Endodermal cell (in vitro differentiated cells): ENCODE results near the gene CDKN2D. TPM values are rescaled to one million over a fixed set of nuclear protein-coding genes. Genes with fewer than 3 reads are reported as not detected.

Experiments
- DNase-seq: peaks from one replicate; pipeline ENCODE4 v3.0.0-alpha.2; 2017
- H3K27ac ChIP-seq: 2 replicates; pipeline ENCODE4 v1.5.1; 2013; ENCODE audit warnings: mild to moderate bottlenecking, low read depth, low read length, moderate library complexity
- H3K27me3 ChIP-seq: 2 replicates; pipeline ENCODE4 v1.6.1; 2013; ENCODE audit warnings: mild to moderate bottlenecking, low read length, moderate library complexity; ENCODE audit not compliant: insufficient read depth, control insufficient read depth, poor library complexity, severe bottlenecking
- H3K36me3 ChIP-seq: 2 replicates; pipeline ENCODE4 v1.7.0; 2013; ENCODE audit warnings: mild to moderate bottlenecking, low read length, moderate library complexity; ENCODE audit not compliant: control insufficient read depth, insufficient read depth
- H3K4me1 ChIP-seq: one replicate; pipeline ENCODE4 v1.7.0; 2013; ENCODE audit warnings: low read length; ENCODE audit not compliant: control insufficient read depth, insufficient read depth
- H3K4me3 ChIP-seq: 2 replicates; pipeline ENCODE4 v1.5.1; 2013; ENCODE audit warnings: mild to moderate bottlenecking, low read length, moderate library complexity
- H3K9ac ChIP-seq: 2 replicates; pipeline ENCODE4 v1.6.1; 2013; ENCODE audit warnings: mild to moderate bottlenecking, low read length, moderate library complexity; ENCODE audit not compliant: poor library complexity, severe bottlenecking; ENCODE audit errors: extremely low read depth
- H3K9me3 ChIP-seq: 2 replicates; pipeline ENCODE4 v1.6.1; 2013; ENCODE audit warnings: mild to moderate bottlenecking, low read length, moderate library complexity; ENCODE audit not compliant: control insufficient read depth
- H3K27ac Mint-ChIP-seq: 2 replicates; pipeline ENCODE4 v1.8.0; 2020; ENCODE audit warnings: mixed read lengths
- H3K27me3 Mint-ChIP-seq: 2 replicates; pipeline ENCODE4 v1.8.0; 2021; ENCODE audit warnings: mild to moderate bottlenecking, mixed read lengths; ENCODE audit not compliant: insufficient read depth
- H3K36me3 Mint-ChIP-seq: 2 replicates; pipeline ENCODE4 v1.8.0; 2020; ENCODE audit warnings: low read depth, mixed read lengths
- H3K4me1 Mint-ChIP-seq: 2 replicates; pipeline ENCODE4 v1.8.0; 2020; ENCODE audit warnings: mixed read lengths
- H3K4me3 Mint-ChIP-seq: 2 replicates; pipeline ENCODE4 v1.8.0; 2020; ENCODE audit warnings: mild to moderate bottlenecking, moderate library complexity, mixed read lengths
- H3K9me3 Mint-ChIP-seq: 2 replicates; pipeline ENCODE4 v1.8.0; 2020; ENCODE audit warnings: mild to moderate bottlenecking, mixed read lengths
- WGBS, 2 experiments: methylation state at CpG; one replicate each; pipeline versions ENCODE4 v1.1.5 to v1.1.7; 2013; ENCODE audit warnings: missing lambda C conversion rate in 2 of 2, mixed read lengths in 1 of 2; ENCODE audit not compliant: insufficient coverage in 1 of 2, insufficient read length in 1 of 2; 5-methylcytosine and 5-hydroxymethylcytosine counted together
- total RNA-seq, 2 donors: library from RNA; stranded (reverse); fragmentation: NEBNext Ultra II Directional in 1 of 2; extraction: Animal tissue kit (Norgen Biotek cat#: 25700) in 1 of 2; gene quantifications; 2 replicates in 1 of 2; 3 replicates in 1 of 2; pipeline ENCODE4 v1.2.1, GENCODE V29; 2021
- TF ChIP-seq, protein P1 (sequence below): fragments of 200-600 bp; sonication (generic); conservative IDR thresholded peaks from 2 replicates; pipeline ENCODE4 v1.5.0; 2021; ENCODE audit warnings: antibody characterized with exemption, mild to moderate bottlenecking

Gene CDKN2D
- total RNA-seq, 2 donors from 2014 or later, result 3.5 to 4.6 TPM

DNA sequence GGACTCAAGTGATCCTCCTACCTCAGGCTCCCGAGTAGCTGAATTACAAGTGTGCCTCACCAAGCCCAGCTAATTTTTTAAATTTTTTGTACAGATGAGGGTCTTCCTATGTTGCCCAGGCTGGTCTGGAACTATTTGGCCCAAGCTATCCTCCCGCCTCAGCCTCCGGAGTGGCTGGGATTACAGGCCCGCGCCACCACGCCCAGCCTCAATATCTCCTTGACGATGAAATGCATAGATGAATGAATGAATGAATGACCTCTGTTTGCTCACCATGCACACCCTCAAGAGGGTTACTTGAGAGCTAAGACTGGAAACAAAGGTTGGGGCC is 33.2 kb upstream of the CDKN2D start:
- Histone ChIP-seq H3K27me3 (no peaks in the 10 kb centered on the region), H3K4me1 (peaks cover 14% of the 10 kb centered on the region), H3K36me3 (no peaks in the 10 kb centered on the region), H3K27ac (no peak overlapping the region), H3K9ac (no peak overlapping the region), H3K4me3 (no peak overlapping the region), H3K9me3 (no peaks in the 10 kb centered on the region)
- H3K27ac Mint-ChIP-seq, result no peak overlapping the region
- 32 to 41% methylated on average over 5 to 7 of the region's 7 CpGs for WGBS, 2 experiments
- H3K36me3 Mint-ChIP-seq, result no peaks in the 10 kb centered on the region
- DNase-seq, result no peak
- H3K9me3 Mint-ChIP-seq, result no peaks in the 10 kb centered on the region
- H3K4me3 Mint-ChIP-seq, result peak overlapping the region; percentile 73
- peaks cover 14% of the 10 kb centered on the region for H3K4me1 Mint-ChIP-seq
- H3K27me3 Mint-ChIP-seq, result peaks cover 10% of the 10 kb centered on the region
- TF ChIP-seq, protein P1, sequence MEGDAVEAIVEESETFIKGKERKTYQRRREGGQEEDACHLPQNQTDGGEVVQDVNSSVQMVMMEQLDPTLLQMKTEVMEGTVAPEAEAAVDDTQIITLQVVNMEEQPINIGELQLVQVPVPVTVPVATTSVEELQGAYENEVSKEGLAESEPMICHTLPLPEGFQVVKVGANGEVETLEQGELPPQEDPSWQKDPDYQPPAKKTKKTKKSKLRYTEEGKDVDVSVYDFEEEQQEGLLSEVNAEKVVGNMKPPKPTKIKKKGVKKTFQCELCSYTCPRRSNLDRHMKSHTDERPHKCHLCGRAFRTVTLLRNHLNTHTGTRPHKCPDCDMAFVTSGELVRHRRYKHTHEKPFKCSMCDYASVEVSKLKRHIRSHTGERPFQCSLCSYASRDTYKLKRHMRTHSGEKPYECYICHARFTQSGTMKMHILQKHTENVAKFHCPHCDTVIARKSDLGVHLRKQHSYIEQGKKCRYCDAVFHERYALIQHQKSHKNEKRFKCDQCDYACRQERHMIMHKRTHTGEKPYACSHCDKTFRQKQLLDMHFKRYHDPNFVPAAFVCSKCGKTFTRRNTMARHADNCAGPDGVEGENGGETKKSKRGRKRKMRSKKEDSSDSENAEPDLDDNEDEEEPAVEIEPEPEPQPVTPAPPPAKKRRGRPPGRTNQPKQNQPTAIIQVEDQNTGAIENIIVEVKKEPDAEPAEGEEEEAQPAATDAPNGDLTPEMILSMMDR, result no peak

DNA sequence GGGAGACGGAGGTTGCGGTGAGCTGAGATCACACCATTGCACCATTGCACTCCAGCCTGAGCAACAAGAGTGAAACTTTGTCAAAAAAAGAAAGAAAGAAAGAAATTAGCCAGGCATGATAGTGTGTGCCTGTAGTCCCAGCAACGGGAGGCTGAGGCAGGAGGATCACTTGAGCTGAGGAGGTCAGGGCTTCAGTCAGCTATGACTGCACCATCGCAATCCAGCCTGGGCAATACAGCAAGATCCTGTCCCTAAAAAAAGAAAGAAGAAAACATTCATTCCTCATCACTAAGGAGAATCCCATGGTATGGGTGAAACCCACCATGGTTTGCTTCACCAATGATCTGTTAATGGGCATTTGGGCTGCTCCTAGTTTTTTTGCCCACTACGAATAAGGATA is 31.4 kb upstream of the CDKN2D start:
- TF ChIP-seq, protein P1, result no peak
- H3K36me3 Mint-ChIP-seq, result no peaks in the 10 kb centered on the region
- H3K36me3 ChIP-seq, result no peaks in the 10 kb centered on the region
- DNase-seq, result no peak
- no peak overlapping the region for H3K27ac ChIP-seq
- peaks cover 10% of the 10 kb centered on the region for H3K27me3 Mint-ChIP-seq
- H3K27ac Mint-ChIP-seq, result no peak overlapping the region
- no peak overlapping the region for H3K9ac ChIP-seq
- peaks cover 14% of the 10 kb centered on the region for H3K4me1 Mint-ChIP-seq
- no peak overlapping the region for H3K4me3 Mint-ChIP-seq
- H3K4me1 ChIP-seq, result peaks cover 14% of the 10 kb centered on the region
- H3K4me3 ChIP-seq, result no peak overlapping the region
- H3K27me3 ChIP-seq, result no peaks in the 10 kb centered on the region
- H3K9me3 Mint-ChIP-seq, result no peaks in the 10 kb centered on the region
- no peaks in the 10 kb centered on the region for H3K9me3 ChIP-seq
- 95 to 98% methylated on average over 4 of the region's 5 CpGs for WGBS, 2 experiments

DNA sequence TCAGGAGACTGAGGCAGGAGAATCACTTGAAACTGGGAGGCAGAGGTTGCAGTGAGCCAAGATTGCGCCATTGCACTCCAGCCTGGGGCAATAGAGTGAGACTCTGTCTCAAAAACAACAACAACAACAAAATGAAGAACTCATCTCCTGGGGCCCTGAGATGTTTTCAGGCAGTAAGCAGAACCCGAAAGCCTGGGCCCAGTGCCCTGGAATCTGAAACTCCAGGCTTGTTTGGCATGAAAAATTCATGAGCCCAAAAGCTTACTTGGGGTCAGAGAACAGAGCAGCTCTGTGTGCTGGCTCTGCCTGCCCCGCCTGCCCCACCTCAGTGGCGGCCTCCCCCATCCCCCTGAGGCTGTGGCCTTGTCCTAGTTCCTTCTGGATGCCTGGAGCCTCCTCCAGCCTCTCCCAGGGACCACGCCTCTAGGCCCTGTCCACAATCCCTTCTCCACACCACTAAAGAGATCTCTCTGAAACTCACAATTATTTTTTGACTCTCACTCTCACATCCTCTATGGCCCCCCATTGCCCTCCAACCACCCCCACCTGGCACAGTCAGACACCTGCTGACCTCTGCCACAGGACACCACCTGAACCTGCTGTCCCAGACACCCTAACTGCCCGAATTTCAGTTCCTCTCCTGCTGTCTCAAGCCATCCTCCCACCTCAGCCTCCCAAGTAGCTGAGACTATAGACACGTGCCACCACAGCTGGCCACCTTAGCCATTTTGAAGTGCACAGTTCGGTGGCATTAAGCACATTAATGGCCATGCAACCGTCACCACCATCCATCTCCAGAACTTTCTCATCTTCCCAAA is 25.2 kb upstream of the CDKN2D start:
- Histone ChIP-seq H3K4me1 (no peaks in the 10 kb centered on the region), H3K36me3 (no peaks in the 10 kb centered on the region), H3K9ac (no peak overlapping the region), H3K27me3 (no peaks in the 10 kb centered on the region), H3K27ac (no peak overlapping the region), H3K4me3 (no peak overlapping the region), H3K9me3 (no peaks in the 10 kb centered on the region)
- Mint-ChIP-seq H3K4me3 (no peak overlapping the region), H3K4me1 (no peaks in the 10 kb centered on the region), H3K36me3 (no peaks in the 10 kb centered on the region), H3K27me3 (peaks cover 7% of the 10 kb centered on the region), H3K9me3 (no peaks in the 10 kb centered on the region), H3K27ac (no peak overlapping the region)
- DNase-seq, result no peak
- 87 to 90% methylated on average over 7 to 9 of the region's 9 CpGs for WGBS, 2 experiments
- TF ChIP-seq, protein P1, result no peak
